Forelimb muscle (tissue), 1 donor: ENCODE data around the gene DYNC2I2. TPM values are rescaled to one million over a fixed set of nuclear protein-coding genes. Genes with fewer than 3 reads are reported as not detected.

Experiments
- DNase-seq: peaks from one replicate; pipeline ENCODE4 v3.0.0-alpha.2; 2013; ENCODE audit warnings: low read depth
- polyA plus RNA-seq: library from polyadenylated mRNA; unstranded; fragments of 120-200 nt; gene quantifications from one replicate; pipeline ENCODE4 v1.2.1, GENCODE V29; 2013; ENCODE audit not compliant: insufficient read length

Gene DYNC2I2
- polyA plus RNA-seq, 1 donor, result 42.1 TPM

GRCh38 chr9:128636024-128636390 lies 20.6 kb downstream of the DYNC2I2 start:
- DNase-seq, result no peak

GRCh38 chr9:128635266-128636023 lies 21.2 kb downstream of the DYNC2I2 start:
- DNase-seq, result no peak

- no peak for DNase-seq
Observed at GRCh38 chr9:128634651-128635262, 21.9 kb downstream of the DYNC2I2 start.

- DNase-seq, result no peak
Observed at GRCh38 chr9:128634111-128634510, 22.5 kb downstream of the DYNC2I2 start.

- DNase-seq, result no peak
Observed at GRCh38 chr9:128633601-128634000, 23.0 kb downstream of the DYNC2I2 start.

- no peak for DNase-seq
Observed at GRCh38 chr9:128633057-128633456, 23.6 kb downstream of the DYNC2I2 start.

- DNase-seq, result no peak
Observed at GRCh38 chr9:128632486-128632885, 24.2 kb downstream of the DYNC2I2 start.

- DNase-seq, result no peak
Observed at GRCh38 chr9:128632066-128632465, 24.6 kb downstream of the DYNC2I2 start.

GRCh38 chr9:128631636-128632035 lies 25.0 kb downstream of the DYNC2I2 start:
- no peak for DNase-seq

- DNase-seq, result no peak
Observed at GRCh38 chr9:128629852-128630545, 26.6 kb downstream of the DYNC2I2 start.

- no peak for DNase-seq
Observed at GRCh38 chr9:128629136-128629535, 27.5 kb downstream of the DYNC2I2 start.

- DNase-seq, result no peak
Observed at GRCh38 chr9:128628471-128629048, 28.1 kb downstream of the DYNC2I2 start.

- DNase-seq, result no peak
Observed at GRCh38 chr9:128627906-128628305, 28.7 kb downstream of the DYNC2I2 start.

- DNase-seq, result no peak
Observed at GRCh38 chr9:128627127-128627715, 29.4 kb downstream of the DYNC2I2 start.

- DNase-seq, result no peak
Observed at GRCh38 chr9:128626181-128626580, 30.5 kb downstream of the DYNC2I2 start.

GRCh38 chr9:128625391-128626146 lies 31.1 kb downstream of the DYNC2I2 start:
- no peak for DNase-seq

GRCh38 chr9:128624566-128624965 lies 32.1 kb downstream of the DYNC2I2 start:
- DNase-seq, result no peak

GRCh38 chr9:128621730-128622455 lies 34.8 kb downstream of the DYNC2I2 start:
- no peak for DNase-seq

GRCh38 chr9:128619779-128620178 lies 36.9 kb downstream of the DYNC2I2 start:
- DNase-seq, result no peak

- no peak for DNase-seq
Observed at GRCh38 chr9:128619127-128619526, 37.5 kb downstream of the DYNC2I2 start.

- no peak for DNase-seq
Observed at GRCh38 chr9:128617943-128618342, 38.7 kb downstream of the DYNC2I2 start.
